ENCODE data around the gene LIMK1. TPM values are rescaled to one million over a fixed set of nuclear protein-coding genes. Genes with fewer than 3 reads are reported as not detected.
A peak's percentile ranks its signal among the peaks of the same experiment; 100 is the strongest.

LIMK1 gene
- total RNA-seq, 1 donor from 2014 or later: 79.3 TPM

DNA sequence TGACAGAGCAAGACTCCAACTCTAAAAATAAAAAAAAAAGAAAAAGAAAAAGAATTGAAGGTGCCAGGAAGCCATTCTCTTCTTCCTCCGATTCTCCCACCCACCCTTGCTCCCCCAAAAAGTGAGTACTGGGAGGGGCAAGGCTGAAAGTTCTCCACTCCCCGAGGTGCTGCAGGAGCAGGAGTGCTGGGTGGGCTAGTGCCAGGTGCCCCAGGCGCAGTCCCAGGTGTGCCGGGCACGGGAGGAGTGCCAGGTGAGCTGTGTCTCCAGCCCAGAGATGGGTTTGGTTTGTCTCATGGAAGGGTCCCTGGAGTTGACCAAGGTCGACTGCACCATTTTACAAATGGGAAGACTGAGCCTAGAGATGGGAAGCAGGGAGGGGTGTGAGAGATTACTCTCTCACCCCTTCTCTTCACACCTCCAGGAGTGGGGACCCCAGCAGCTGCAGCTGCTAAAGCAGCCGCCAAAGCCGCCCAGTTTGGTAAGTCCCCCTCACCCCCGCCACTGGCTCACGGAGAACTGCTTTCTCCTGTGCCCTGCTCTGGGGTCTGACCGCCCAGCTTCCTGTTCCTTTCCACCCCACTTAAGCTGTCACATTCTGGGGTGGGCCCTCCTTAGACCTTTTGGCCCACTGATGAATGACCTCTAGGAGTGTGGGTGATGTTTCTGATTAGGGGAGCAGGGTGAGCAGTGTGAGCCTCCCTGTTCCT is 26.2 kb upstream of the LIMK1 start:
- DNase-seq (ENCODE audit: low read depth): no peak
- no peak overlapping the region for H3K4me3 ChIP-seq (ENCODE audit: low read depth, low read length)
- TF ChIP-seq, protein P1, sequence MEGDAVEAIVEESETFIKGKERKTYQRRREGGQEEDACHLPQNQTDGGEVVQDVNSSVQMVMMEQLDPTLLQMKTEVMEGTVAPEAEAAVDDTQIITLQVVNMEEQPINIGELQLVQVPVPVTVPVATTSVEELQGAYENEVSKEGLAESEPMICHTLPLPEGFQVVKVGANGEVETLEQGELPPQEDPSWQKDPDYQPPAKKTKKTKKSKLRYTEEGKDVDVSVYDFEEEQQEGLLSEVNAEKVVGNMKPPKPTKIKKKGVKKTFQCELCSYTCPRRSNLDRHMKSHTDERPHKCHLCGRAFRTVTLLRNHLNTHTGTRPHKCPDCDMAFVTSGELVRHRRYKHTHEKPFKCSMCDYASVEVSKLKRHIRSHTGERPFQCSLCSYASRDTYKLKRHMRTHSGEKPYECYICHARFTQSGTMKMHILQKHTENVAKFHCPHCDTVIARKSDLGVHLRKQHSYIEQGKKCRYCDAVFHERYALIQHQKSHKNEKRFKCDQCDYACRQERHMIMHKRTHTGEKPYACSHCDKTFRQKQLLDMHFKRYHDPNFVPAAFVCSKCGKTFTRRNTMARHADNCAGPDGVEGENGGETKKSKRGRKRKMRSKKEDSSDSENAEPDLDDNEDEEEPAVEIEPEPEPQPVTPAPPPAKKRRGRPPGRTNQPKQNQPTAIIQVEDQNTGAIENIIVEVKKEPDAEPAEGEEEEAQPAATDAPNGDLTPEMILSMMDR (conservative IDR thresholded peaks at IDR 0.05; ENCODE audit: low read depth, low read length): no peak

DNA sequence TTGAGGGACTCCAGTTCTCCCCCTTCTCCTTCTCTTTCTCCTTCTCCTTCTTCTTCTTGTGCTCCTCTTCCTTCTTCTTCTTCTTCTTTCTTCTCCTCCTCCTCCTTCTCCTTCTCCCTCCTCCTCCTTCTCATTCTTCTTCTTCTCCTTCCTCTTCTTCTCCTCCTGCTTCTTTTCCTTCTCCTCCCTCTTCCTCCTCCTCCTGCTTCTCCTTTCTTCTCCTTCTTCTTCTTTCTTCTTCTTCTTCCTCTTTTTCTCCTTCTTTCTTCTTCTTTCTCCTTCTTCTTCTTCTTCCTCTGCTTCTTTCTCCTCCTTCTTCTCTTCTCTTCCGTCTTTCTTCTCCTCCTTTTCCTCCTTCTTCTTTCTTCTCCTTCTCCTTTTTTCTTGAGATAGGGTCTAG is 25.6 kb upstream of the LIMK1 start:
- DNase-seq (ENCODE audit: low read depth): no peak
- TF ChIP-seq, protein P1 (conservative IDR thresholded peaks at IDR 0.05; ENCODE audit: low read depth, low read length): no peak
- H3K4me3 ChIP-seq (ENCODE audit: low read depth, low read length): no peak overlapping the region

DNA sequence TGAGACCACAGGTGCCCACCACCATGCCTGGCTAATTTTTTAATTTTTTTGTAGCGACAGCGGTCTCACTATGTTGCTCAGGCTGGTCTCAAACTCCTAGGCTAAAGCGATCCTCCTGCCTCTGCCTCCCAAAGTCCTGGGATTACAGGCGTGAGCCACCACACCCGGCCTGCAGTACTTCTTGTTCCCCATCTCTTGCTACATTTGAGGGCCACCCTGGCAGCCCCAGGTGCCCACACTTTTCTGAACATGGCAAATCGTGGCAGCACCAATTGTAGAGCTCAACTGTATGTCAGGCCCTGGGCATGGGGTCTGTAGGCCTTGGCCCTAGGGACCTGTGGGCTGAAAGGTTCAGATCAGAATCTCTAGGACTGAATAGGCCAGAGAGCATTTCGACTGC is 25.1 kb upstream of the LIMK1 start:
- DNase-seq (ENCODE audit: low read depth): no peak
- no peak overlapping the region for H3K4me3 ChIP-seq (ENCODE audit: low read depth, low read length)
- TF ChIP-seq, protein P1 (conservative IDR thresholded peaks at IDR 0.05; ENCODE audit: low read depth, low read length): no peak

DNA sequence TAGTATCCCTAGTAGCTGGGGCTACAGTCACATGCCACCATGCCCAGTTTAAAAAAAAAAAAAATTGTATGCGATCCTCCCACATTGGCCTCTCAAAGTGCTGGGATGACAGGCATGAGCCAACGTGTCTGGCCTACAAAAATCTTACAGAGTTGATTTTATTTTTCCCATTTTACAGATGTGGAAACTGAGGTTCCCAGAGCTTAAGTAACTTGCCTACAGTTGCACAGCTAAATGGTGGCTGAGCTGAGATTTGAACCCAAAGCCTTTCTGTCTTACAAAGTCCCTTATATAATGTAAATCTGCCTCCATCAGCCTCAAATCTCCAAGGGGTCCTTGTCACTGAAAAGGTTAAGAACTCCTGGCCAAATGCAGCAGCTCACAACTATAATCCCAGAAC is 24.6 kb upstream of the LIMK1 start:
- TF ChIP-seq, protein P1 (conservative IDR thresholded peaks at IDR 0.05; ENCODE audit: low read depth, low read length): no peak
- H3K4me3 ChIP-seq (ENCODE audit: low read depth, low read length): no peak overlapping the region
- no peak for DNase-seq (ENCODE audit: low read depth)

DNA sequence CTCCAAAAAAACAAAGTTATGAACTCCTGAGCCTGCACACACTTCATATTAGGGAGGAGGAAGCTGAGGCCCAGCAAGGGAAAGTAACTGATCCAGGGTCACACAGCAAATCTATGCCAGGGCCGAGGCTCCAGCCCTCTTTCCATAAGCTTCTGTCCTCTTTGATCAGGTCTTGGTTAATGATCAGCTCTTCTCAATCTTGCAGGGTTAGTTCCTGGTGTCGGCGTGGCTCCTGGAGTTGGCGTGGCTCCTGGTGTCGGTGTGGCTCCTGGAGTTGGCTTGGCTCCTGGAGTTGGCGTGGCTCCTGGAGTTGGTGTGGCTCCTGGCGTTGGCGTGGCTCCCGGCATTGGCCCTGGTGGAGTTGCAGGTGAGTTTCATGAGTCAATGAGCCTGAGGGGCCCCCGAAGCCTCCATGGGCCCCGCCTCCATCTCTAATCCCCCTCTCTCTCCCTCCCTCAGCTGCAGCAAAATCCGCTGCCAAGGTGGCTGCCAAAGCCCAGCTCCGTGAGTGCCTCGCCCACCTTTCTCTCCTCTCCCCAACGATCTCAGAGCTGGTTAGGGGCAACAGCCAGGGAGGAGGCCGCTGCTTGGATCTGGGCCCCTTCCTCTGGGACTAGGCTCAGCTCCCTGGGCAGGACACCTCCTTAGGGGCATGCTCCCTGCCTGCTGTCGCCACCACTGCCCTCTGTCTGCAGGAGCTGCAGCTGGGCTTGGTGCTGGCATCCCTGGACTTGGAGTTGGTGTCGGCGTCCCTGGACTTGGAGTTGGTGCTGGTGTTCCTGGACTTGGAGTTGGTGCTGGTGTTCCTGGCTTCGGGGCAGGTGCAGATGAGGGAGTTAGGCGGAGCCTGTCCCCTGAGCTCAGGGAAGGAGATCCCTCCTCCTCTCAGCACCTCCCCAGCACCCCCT is 23.7 kb upstream of the LIMK1 start:
- TF ChIP-seq, protein P1 (conservative IDR thresholded peaks at IDR 0.05; ENCODE audit: low read depth, low read length): peak; percentile 42

DNA sequence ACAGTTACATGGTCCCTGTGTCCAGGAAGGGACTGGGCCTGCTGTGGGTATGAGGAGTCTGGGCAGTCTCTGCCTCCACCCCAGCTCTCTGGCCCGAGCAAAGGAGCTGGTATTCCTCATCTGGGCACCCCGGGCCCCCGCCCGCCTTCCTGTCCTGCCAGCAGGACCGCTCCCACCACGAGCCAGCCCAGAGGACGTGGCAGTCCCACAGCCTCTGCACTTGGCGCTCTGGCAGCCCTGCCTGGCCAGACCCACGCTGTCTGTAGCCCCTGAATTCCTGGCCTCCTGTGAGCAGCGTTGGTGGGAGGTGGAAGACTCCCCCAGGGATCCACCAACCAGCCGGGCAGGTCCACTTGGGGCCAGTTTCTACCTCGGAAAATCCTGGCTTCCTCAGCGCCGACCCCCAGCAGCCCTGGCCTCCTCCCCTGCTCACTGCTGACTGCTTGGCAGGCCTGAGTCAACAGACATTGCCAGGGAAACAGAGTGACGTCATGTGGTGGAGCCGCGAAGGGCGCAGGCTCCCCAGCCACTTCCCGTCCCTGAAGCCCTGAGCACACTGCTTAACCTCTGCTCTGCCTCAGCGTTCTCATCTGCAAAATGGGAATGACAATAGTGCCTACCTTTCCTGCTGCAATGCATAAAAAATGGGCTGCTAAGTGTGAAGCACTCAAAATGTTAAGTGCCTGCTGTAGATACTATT is 21.6 kb upstream of the LIMK1 start:
- H3K4me3 ChIP-seq (ENCODE audit: low read depth, low read length): peak overlapping the region; percentile 53
- TF ChIP-seq, protein P1 (conservative IDR thresholded peaks at IDR 0.05; ENCODE audit: low read depth, low read length): no peak

More for the DNA sequence above, 23.7 kb upstream of the LIMK1 start:
- DNase-seq (ENCODE audit: low read depth): no peak
- no peak overlapping the region for H3K4me3 ChIP-seq (ENCODE audit: low read depth, low read length)

More for the DNA sequence above, 21.6 kb upstream of the LIMK1 start:
- peak; percentile 66 for DNase-seq (ENCODE audit: low read depth)
